B cell (primary cell): Measurements from ENCODE around the gene AOPEP. TPM values are rescaled to one million over a fixed set of nuclear protein-coding genes. Genes with fewer than 3 reads are reported as not detected.

Experiments used
- ATAC-seq: fragments of 200-7000 bp; cut with Tn5 transposase; one replicate; pipeline ENCODE4 v1.10.0; 2021; ENCODE audit warnings: low read depth, mild to moderate bottlenecking, moderate number of reproducible peaks, moderate library complexity
- CTCF ChIA-PET: fragments of 350-600 bp; sonication (Branson Sonifier 250); formaldehyde crosslinking; loops from one replicate; lab custom pipeline; 2021; ENCODE audit warnings: antibody characterized with exemption, inconsistent platforms; lab: Charles Lee
- POLR2A ChIA-PET: fragments of 350-600 bp; sonication (Branson Sonifier 250); formaldehyde crosslinking; loops from one replicate; lab custom pipeline; 2021; ENCODE audit warnings: antibody characterized with exemption; lab: Charles Lee
- DNase-seq: peaks from one replicate; pipeline ENCODE4 v3.0.0; 2013
- H2AFZ ChIP-seq: 2 replicates; pipeline ENCODE4 v1.6.1; 2012; ENCODE audit warnings: mild to moderate bottlenecking, low read depth, low read length; ENCODE audit not compliant: insufficient read depth, poor library complexity, severe bottlenecking
- H3K27ac ChIP-seq, 2 donors: 1 replicate in 1 of 2; 2 replicates in 1 of 2; pipeline ENCODE4 v1.5.1; 2012 to 2013; ENCODE audit warnings: low read length in 2 of 2, mild to moderate bottlenecking in 2 of 2, moderate library complexity in 1 of 2
- H3K27me3 ChIP-seq, 4 experiments: fragments of 200-600 bp in 1 of 4; sonication (generic) in 1 of 4; replicated peaks in 1 of 4; 1 replicate in 2 of 4; 2 replicates in 2 of 4; pipeline versions ENCODE4 v1.6.1 to v1.7.0; 2013 to 2016; ENCODE audit warnings: low read length in 3 of 4, mild to moderate bottlenecking in 2 of 4, mixed read lengths in 1 of 4, moderate library complexity in 1 of 4; ENCODE audit not compliant: insufficient read depth in 4 of 4, control insufficient read depth in 3 of 4; ENCODE audit errors: control extremely low read depth in 1 of 4
- H3K36me3 ChIP-seq, 2 experiments: replicated peaks in 1 of 2; 1 replicate in 1 of 2; 2 replicates in 1 of 2; pipeline versions ENCODE4 v1.6.1 to v1.7.1; 2013; ENCODE audit warnings: low read length in 1 of 2; ENCODE audit not compliant: insufficient read depth in 2 of 2, control insufficient read depth in 1 of 2; ENCODE audit errors: control extremely low read depth in 1 of 2, extremely low read depth in 1 of 2
- H3K4me1 ChIP-seq, 2 donors: fragments of 200-600 bp in 1 of 2; sonication (generic) in 1 of 2; 1 replicate in 1 of 2; 2 replicates in 1 of 2; pipeline versions ENCODE4 v1.5.1 to v1.6.1; 2013 to 2017; ENCODE audit warnings: low read length in 2 of 2; ENCODE audit not compliant: control insufficient read depth in 2 of 2, insufficient read depth in 2 of 2
- H3K4me2 ChIP-seq: replicated peaks from 2 replicates; pipeline ENCODE3; 2012; ENCODE audit warnings: mild to moderate bottlenecking, low read depth, low read length; ENCODE audit not compliant: poor library complexity, severe bottlenecking
- H3K4me3 ChIP-seq, 5 experiments: fragments of 200-600 bp in 1 of 5; sonication (generic) in 1 of 5; 1 replicate in 3 of 5; 2 replicates in 2 of 5; pipeline versions ENCODE4 v1.5.1 to v1.7.0; 2011 to 2016; ENCODE audit warnings: low read length in 4 of 5, mild to moderate bottlenecking in 4 of 5, low read depth in 2 of 5, control low read depth in 1 of 5, moderate library complexity in 1 of 5; ENCODE audit not compliant: insufficient read depth in 1 of 5; ENCODE audit errors: control extremely low read depth in 1 of 5, extremely low read depth in 1 of 5
- H3K79me2 ChIP-seq: fragments of 200-600 bp; sonication (generic); one replicate; pipeline ENCODE4 v1.6.0; 2016; ENCODE audit warnings: low read length; ENCODE audit not compliant: control insufficient read depth, insufficient read depth
- H3K9ac ChIP-seq: fragments of 200-600 bp; sonication (generic); 2 replicates; pipeline ENCODE4 v1.6.1; 2017; ENCODE audit warnings: mild to moderate bottlenecking, low read length, moderate library complexity
- H3K9me3 ChIP-seq, 3 donors: one replicate each; pipeline versions ENCODE4 v1.6.1 to v1.7.1; 2013; ENCODE audit warnings: low read length in 2 of 3; ENCODE audit not compliant: control insufficient read depth in 2 of 3, insufficient read depth in 1 of 3; ENCODE audit errors: control extremely low read depth in 1 of 3
- H4K20me1 ChIP-seq: 2 replicates; pipeline ENCODE4 v1.6.0; 2012; ENCODE audit warnings: mild to moderate bottlenecking, low read length; ENCODE audit not compliant: insufficient read depth, control insufficient read depth, poor library complexity, severe bottlenecking
- H3K27ac Mint-ChIP-seq: one replicate; pipeline ENCODE4 v1.8.0; 2021; ENCODE audit warnings: mixed read lengths
- H3K27me3 Mint-ChIP-seq: one replicate; pipeline ENCODE4 v1.8.0; 2021; ENCODE audit warnings: mixed read lengths
- H3K4me1 Mint-ChIP-seq: one replicate; pipeline ENCODE4 v1.8.0; 2021; ENCODE audit warnings: mixed read lengths
- H3K4me3 Mint-ChIP-seq: one replicate; pipeline ENCODE4 v1.8.0; 2021; ENCODE audit warnings: mixed read lengths
- H3K9me3 Mint-ChIP-seq: one replicate; pipeline ENCODE4 v1.8.0; 2022; ENCODE audit warnings: mixed read lengths; ENCODE audit not compliant: insufficient read depth
- EZH2 ChIP-seq: IDR thresholded peaks from 2 replicates; pipeline ENCODE4 v1.6.1; 2012; ENCODE audit warnings: borderline replicate concordance, low read depth, mild to moderate bottlenecking, moderate library complexity, low read length; ENCODE audit not compliant: insufficient read depth, poor library complexity, severe bottlenecking
- WGBS: methylation state at CpG from one replicate; pipeline ENCODE4 v1.1.5; 2013; ENCODE audit warnings: missing lambda C conversion rate; ENCODE audit not compliant: insufficient coverage; 5-methylcytosine and 5-hydroxymethylcytosine counted together
- intact Hi-C: fragments of 100-400 bp; cut with micrococcal nuclease; formaldehyde crosslinking; loops from one replicate; pipeline ENCODE4 v1.10.0; 2022
- polyA plus RNA-seq: library from polyadenylated mRNA; depleted of rRNA; stranded (reverse); fragments of >200 nt; gene quantifications from 2 replicates; pipeline ENCODE4 v1.2.3, GENCODE V29; 2012
- total RNA-seq, 2 donors: library from RNA; stranded (reverse); fragments of 120-200 nt in 1 of 2; gene quantifications; 1 replicate in 1 of 2; 2 replicates in 1 of 2; pipeline versions ENCODE4 v1.2.3 to v1.2.4, GENCODE V29; 2013 to 2022
- TF ChIP-seq, protein P1 (sequence below): fragments of 200-600 bp; IDR thresholded peaks from one replicate; pipeline ENCODE4 v1.8.0; 2022; ENCODE audit warnings: antibody characterized with exemption, mild to moderate bottlenecking

The AOPEP gene
- total and polyA plus RNA-seq, 2 donors (not counting 1 experiment from before 2014, with no cell fraction given) = 5.1 to 35.8 TPM

DNA sequence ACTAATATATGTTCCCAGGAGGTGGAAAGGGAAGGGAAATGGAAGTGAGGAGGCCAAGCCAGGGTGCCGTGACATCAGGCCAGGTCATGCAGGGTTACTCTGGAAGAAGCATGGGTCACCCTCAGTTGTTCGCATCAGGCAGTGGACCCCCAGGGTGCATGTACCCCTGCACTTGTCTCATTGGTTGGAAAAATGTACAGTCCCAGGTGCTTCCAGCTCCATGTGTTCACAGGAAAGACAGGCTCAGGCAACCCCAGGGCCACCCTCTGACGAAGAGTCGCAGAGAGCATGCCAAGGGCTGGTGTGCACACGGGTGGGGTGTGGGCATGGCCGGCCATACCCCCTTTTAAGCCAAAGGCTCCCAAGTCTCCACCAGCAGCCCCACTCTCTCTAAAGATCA is 208.9 kb downstream of the AOPEP start:
- Mint-ChIP-seq H3K4me3 (no peak overlapping the region), H3K9me3 (no peaks in the 10 kb centered on the region), H3K27ac (no peak overlapping the region), H3K4me1 (no peaks in the 10 kb centered on the region), H3K27me3 (no peaks in the 10 kb centered on the region)
- Histone ChIP-seq H3K4me1 (no peaks in the 10 kb centered on the region), H3K9ac (no peak overlapping the region), H3K4me2 (no peak overlapping the region), H3K4me3 (no peak overlapping the region), H3K36me3 (peaks cover 0 to 2% of the 10 kb centered on the region in 2 experiments), H4K20me1 (no peaks in the 10 kb centered on the region), H3K79me2 (no peaks in the 10 kb centered on the region), H3K27me3 (no peaks in the 10 kb centered on the region), H3K9me3 (no peaks in the 10 kb centered on the region), H3K27ac (no peak overlapping the region), H2AFZ (no peak overlapping the region)
- ChIA-PET POLR2A (no interaction called here), CTCF (no interaction called here)
- TF ChIP-seq, protein P1, sequence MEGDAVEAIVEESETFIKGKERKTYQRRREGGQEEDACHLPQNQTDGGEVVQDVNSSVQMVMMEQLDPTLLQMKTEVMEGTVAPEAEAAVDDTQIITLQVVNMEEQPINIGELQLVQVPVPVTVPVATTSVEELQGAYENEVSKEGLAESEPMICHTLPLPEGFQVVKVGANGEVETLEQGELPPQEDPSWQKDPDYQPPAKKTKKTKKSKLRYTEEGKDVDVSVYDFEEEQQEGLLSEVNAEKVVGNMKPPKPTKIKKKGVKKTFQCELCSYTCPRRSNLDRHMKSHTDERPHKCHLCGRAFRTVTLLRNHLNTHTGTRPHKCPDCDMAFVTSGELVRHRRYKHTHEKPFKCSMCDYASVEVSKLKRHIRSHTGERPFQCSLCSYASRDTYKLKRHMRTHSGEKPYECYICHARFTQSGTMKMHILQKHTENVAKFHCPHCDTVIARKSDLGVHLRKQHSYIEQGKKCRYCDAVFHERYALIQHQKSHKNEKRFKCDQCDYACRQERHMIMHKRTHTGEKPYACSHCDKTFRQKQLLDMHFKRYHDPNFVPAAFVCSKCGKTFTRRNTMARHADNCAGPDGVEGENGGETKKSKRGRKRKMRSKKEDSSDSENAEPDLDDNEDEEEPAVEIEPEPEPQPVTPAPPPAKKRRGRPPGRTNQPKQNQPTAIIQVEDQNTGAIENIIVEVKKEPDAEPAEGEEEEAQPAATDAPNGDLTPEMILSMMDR = no peak
- intact Hi-C loops = no loop called here
- ATAC-seq (no peak), DNase-seq (no peak)
- WGBS = 100% methylated on average over 6 of the region's 6 CpGs

DNA sequence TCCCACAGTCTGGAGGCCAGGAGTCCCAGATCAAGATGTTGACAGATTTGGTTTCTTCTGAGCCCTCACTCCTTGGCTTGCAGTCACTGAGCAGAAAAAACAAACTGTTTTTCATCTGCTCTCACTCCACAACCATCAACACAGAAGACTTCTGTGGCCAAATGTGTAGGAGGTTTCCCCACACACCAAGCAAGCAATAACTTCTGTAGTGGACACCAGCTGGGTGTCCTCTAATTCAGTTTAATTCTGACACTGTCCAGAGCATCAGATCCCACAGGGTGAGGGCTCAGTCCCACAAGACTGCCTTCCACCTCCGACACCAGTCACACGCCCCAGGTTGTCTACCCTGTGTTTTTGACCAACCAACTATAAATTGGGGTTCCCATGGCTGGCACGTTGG is 209.9 kb downstream of the AOPEP start:
- ATAC-seq (no peak), DNase-seq (no peak)
- Histone ChIP-seq H3K27ac (no peak overlapping the region), H3K9ac (no peak overlapping the region), H3K36me3 (peaks cover 0 to 2% of the 10 kb centered on the region in 2 experiments), H3K4me3 (no peak overlapping the region), H3K79me2 (no peaks in the 10 kb centered on the region), H3K9me3 (no peaks in the 10 kb centered on the region), H2AFZ (no peak overlapping the region), H3K27me3 (no peaks in the 10 kb centered on the region), H3K4me2 (no peak overlapping the region), H3K4me1 (no peaks in the 10 kb centered on the region), H4K20me1 (no peaks in the 10 kb centered on the region)
- no peaks in the 10 kb centered on the region for H3K9me3 Mint-ChIP-seq
- CTCF ChIA-PET = no interaction called here
- no peak for TF ChIP-seq EZH2
- TF ChIP-seq, protein P1 = no peak
- no peak overlapping the region for H3K4me3 Mint-ChIP-seq
- 100% methylated on average over 1 of the region's 3 CpGs for WGBS
- no peak overlapping the region for H3K27ac Mint-ChIP-seq
- intact Hi-C loops = no loop called here
- no peaks in the 10 kb centered on the region for H3K27me3 Mint-ChIP-seq
- POLR2A ChIA-PET = no interaction called here
- no peaks in the 10 kb centered on the region for H3K4me1 Mint-ChIP-seq
